ENCODE results near the gene TTC9C.
"Not testable (repeated sequence)": the region's sequence is repeated elsewhere in the genome, so short reads cannot be mapped to it uniquely, and the experiment has no call there.

Gene TTC9C

DNA sequence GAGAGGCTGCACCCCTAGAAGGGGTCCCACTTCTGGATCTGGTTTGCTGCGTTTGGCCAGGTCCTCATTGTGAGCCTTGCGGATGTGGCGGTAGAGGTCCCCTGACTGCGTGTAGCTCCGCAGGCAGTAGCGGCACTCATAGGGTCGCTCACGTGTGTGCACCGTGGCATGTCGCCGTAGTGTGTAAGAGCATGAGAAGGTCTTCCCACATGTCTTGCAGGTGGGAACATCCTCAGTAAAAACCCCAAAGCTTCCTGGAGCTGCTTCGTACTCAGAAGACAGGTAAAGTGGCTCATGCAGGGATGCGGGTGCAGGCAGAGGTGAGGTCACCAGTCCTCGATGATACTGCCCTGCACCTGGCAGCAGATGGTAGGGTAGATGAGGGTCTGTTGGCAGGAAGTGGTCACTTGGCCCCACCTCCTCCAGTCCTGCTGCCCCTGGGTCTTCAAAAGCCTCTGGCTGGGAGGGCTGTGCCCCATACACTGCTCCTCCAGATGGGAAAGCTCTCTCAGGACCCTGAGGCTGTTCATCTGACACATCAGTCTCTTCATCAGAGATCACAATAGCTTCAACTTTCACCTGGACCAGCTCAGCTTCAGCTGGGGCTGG is 24.0 kb downstream of the TTC9C start:
- DNase-seq (ENCODE audit: low read depth) = no peak

- DNase-seq (ENCODE audit: low read depth) = no peak
These were observed 24.9 kb downstream of the TTC9C start for GRCh38 chr11:62752994-62753735.

- peak; percentile 97 for DNase-seq (ENCODE audit: low read depth)
These were observed 25.7 kb downstream of the TTC9C start, which contains the start of gene ZBTB3 for GRCh38 chr11:62753736-62754603. TSS of gene ZBTB3 (minus strand) at chr11:62754160. CDS start at chr11:62753664, 496 bp downstream.

DNA sequence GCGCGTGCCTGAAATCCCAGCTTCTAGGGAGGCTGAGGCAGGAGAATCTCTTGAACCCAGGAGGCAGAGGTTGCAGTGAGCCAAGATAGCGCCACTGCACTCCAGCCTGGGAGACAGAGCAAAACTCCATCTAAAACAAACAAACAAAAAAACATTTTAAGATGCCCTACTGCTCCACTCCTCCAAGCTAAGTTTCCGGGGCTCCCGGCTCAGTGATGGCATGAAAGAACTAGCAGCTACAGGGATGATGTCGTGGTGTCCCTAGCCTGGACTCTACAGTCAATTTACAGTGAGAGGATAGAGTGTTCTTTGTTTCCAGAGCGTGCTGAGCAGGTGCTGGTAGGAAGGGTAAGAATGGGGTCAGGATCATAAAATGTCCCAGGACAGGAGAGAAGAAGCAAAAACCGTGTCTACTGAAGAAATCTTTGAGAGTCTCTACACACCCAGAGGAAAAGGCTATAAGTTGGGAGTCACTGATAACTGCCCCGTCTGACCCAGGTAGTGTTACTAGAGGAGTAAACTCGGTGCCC is 26.9 kb downstream of the TTC9C start:
- DNase-seq (ENCODE audit: low read depth) = no peak

DNA sequence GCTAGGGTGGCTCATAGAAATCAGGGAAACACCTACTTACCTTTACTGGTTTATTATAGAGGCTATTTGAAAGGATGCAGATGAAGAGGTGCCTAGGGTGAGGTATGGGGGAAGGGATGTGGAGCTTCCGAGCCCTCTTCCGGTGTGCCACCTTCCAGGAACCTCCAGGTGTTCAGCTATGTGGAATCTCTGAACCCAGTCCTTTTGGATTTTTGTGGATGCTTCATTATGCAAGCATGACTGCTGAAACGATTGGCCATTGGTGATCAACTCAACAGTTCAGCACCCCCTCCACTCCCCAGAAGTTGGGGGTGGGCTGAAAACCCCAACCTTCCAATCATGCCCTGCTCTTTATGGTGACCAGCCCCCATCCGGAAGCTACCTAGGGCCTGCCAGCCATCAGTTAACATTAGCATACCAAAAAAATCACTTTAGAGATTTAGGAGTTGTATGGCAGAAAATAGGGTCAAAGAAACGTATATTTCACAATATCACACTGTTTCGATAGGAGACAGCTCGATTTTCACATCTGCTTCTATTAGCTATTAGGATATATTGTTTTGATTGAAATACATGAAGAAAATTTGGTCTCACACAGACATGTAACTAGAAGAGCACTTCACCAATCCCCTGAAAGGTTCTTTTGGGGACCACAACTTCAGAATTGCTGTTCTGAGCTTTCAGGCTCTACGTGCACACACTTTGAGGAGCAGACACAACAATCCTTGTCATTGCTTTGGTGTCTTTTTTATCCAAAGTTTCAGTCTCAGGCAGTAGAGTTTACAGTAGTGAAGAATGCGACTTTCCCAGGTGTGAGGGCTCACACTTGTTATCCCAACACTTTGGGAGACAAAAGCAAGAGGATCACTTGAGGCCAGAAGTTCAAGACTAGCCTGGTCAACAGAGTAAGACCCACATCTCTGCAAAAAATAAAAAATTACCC is 29.8 kb downstream of the TTC9C start:
- no peak for DNase-seq (ENCODE audit: low read depth)

DNA sequence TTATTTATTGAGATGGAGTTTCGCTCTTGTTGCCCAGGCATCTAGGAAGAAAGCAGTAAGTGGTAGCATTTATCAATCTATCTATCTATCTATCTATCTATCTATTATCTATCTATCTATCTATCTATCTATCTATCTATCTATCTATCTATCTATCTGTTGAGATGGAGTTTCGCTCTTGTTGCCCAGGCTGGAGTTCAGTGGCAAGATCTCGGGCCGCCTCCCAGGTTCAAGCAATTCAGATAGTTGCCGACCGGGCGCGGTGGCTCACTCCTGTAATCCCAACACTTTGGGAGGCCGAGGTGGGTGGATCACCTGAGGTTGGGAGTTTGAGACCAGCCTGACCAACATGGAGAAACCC is 32.6 kb downstream of the TTC9C start:
- not testable (repeated sequence) for DNase-seq (ENCODE audit: low read depth)

- DNase-seq (ENCODE audit: low read depth) = no peak
These were observed 42.5 kb downstream of the TTC9C start for GRCh38 chr11:62770778-62771143.

- peak; percentile 91 for DNase-seq (ENCODE audit: low read depth)
These were observed 43.1 kb downstream of the TTC9C start, which contains the start of gene TAF6L for GRCh38 chr11:62771144-62772021. TSS of gene TAF6L (plus strand) at chr11:62771396. CDS start at chr11:62775784, 4,388 bp downstream.

DNA sequence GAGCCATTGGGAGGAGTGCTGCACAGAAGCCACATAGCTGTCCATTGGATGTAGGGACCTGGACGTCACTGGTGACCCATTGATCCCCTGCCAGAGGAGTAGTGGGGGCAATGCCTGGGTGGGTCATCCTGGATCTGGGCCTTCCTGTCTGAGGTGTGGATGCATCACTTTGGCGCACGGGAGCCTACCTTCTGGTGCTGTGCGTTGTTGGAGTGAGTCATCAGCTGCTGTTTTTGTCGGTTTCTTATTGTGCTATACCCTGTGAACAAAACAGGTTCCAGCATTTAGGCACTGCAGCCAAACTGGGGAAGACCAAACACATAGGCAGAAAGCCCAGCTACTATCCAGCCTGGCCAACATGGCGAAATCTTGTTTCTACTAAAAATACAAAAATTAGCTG is 46.1 kb downstream of the TTC9C start:
- no peak for DNase-seq (ENCODE audit: low read depth)

DNA sequence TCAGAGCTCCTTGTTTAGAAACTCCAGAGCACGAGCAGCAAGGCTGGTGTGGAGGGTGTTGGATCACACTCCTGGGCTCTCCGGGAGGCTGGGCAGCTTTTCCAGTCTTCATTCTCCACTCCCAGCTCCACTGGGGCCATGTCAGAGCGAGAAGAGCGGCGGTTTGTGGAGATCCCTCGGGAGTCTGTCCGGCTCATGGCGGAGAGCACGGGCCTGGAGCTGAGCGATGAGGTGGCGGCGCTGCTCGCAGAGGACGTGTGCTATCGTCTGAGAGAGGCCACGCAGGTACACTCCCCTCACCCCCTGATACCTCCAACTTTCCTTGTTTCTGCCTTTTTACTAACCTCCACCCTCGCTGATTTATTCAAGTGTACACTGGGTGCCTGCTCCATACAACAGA is 47.4 kb downstream of the TTC9C start:
- no peak for DNase-seq (ENCODE audit: low read depth)

- no peak for DNase-seq (ENCODE audit: low read depth)
These were observed 49.1 kb downstream of the TTC9C start for GRCh38 chr11:62777389-62777788.

- DNase-seq (ENCODE audit: low read depth) = no peak
These were observed 50.2 kb downstream of the TTC9C start for GRCh38 chr11:62778441-62778840.

DNA sequence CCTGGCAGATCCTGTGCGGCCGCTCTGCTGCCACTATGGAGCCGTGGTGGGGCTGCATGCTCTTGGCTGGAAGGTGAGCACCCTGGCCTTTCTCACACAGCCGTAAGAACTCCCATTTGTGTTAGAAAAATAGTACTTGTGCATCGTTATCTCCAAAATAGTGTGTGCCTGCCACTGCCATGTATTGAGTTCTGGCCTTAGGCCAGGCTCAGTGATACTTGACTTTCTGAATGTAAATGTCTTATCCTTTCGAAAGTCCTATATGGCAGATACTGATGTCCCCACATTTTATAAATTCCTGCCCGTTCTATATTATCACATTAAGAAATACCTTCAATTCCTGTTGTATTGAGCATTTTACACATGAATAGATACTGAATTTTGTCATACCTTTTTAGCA is 54.5 kb downstream of the TTC9C start:
- no peak for DNase-seq (ENCODE audit: low read depth)

DNA sequence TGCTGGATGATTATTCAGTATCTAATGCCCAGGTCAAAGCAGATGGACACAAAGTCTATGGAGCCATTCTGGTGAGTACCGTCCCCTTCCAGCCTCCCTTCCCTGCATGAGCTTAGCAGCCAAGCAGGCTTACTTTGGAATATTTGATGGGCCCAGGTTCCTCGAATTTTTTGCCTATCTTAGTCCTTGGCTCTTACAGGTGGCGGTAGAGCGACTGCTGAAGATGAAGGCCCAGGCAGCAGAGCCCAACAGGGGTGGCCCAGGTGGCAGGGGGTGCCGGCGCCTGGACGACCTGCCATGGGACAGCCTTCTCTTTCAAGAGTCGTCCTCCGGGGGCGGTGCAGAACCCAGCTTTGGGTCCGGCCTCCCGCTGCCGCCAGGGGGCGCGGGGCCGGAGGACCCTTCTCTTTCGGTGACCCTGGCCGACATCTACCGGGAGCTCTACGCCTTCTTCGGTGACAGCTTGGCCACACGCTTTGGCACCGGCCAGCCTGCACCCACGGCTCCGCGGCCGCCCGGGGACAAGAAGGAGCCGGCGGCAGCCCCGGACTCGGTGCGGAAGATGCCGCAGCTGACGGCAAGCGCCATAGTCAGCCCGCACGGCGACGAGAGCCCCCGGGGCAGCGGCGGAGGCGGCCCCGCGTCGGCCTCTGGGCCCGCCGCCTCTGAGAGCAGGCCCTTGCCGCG is 58.2 kb downstream of the TTC9C start:
- peak; percentile 67 for DNase-seq (ENCODE audit: low read depth)

DNA sequence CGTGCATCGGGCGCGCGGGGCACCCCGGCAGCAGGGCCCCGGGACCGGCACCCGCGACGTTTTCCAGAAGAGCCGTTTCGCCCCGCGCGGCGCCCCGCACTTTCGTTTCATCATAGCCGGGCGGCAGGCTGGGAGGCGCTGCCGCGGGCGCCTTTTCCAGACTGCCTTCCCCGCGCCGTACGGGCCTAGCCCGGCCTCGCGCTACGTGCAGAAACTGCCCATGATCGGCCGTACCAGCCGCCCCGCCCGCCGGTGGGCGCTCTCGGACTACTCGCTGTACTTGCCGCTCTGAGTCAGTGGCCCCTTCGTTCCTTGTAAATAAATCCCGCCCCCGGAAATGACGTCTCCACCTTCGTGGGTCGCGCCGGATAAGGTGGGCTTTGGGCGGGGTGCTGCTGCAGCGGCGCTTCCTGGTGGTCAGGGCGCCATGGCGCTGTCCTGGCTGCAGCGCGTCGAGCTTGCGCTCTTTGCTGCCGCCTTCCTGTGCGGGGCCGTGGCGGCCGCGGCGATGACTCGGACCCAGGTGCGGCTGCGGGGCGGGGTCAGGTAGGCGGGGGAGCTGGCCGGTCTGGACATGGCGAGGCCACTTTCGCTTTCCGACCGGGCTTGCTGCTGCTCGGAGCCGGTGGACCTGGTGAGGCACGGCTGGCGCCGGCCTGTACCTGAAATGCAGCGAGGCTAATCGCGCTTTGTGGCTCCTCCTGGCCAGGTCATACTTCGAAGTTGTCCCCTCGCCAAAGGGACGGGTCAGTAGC is 58.9 kb downstream of the TTC9C start, which contains the start of gene TMEM179B:
Gene TMEM179B (plus strand): TSS at position 398 of the 755 bp plus-strand sequence. CDS start 30 bp downstream, at position 428.
- peak; percentile 97 for DNase-seq (ENCODE audit: low read depth)
